ENCODE measurements around the gene OCA2. TPM values are rescaled to one million over a fixed set of nuclear protein-coding genes. Genes with fewer than 3 reads are reported as not detected.
"Not testable (repeated sequence)": the region's sequence is repeated elsewhere in the genome, so short reads cannot be mapped to it uniquely, and the experiment has no call there.

OCA2 gene
- total RNA-seq, 4 donors from 2014 or later: 0.17 to 1.2 (median 0.24) TPM

- H3K4me3 ChIP-seq: no peak overlapping the region
- H3K27me3 ChIP-seq: no peaks in the 10 kb centered on the region
- no peak for DNase-seq (ENCODE audit: extremely low spot score)
- intact Hi-C loops (cut with DNase I): loop anchor here (5.0 kb wide), 1 partner anchor 38 kb away; no protein-coding TSS in a partner anchor
- H3K36me3 ChIP-seq: peaks cover 20 to 93% (median 71%) of the 10 kb centered on the region in 4 donors
- no peaks in the 10 kb centered on the region for H3K4me1 ChIP-seq
- no peaks in the 10 kb centered on the region for H3K9me3 ChIP-seq
- TF ChIP-seq CTCF (IDR thresholded peaks at IDR 0.05) (no peak), EP300 (IDR thresholded peaks at IDR 0.05) (no peak), POLR2A (IDR thresholded peaks at IDR 0.05; ENCODE audit: low read depth) (no peak), POLR2AphosphoS5 (IDR thresholded peaks at IDR 0.05) (no peak)
- H3K27ac ChIP-seq (replicated peaks in 1 of 4): no peak overlapping the region
- 90% methylated on average over 10 of the region's 10 CpGs for WGBS
Measured at GRCh38 chr15:28124841-28125240, 25.7 kb upstream of the OCA2 start.

GRCh38 chr15:28123408-28124023, 24.4 kb upstream of the OCA2 start:
- Histone ChIP-seq H3K27ac (replicated peaks in 1 of 4) (no peak overlapping the region), H3K9me3 (no peaks in the 10 kb centered on the region), H3K4me3 (no peak overlapping the region), H3K4me1 (no peaks in the 10 kb centered on the region), H3K36me3 (peaks cover 25 to 93% (median 71%) of the 10 kb centered on the region in 4 donors), H3K27me3 (no peaks in the 10 kb centered on the region)
- no peak for TF ChIP-seq POLR2A (IDR thresholded peaks at IDR 0.05; ENCODE audit: low read depth)
- no peak for TF ChIP-seq EP300 (IDR thresholded peaks at IDR 0.05)
- TF ChIP-seq CTCF (IDR thresholded peaks at IDR 0.05): peak; percentile 49 to 71 (median 71)
- TF ChIP-seq POLR2AphosphoS5 (IDR thresholded peaks at IDR 0.05): peak in 1 of 2 donors; percentile 16
- no peak for DNase-seq (ENCODE audit: extremely low spot score)
- intact Hi-C loops (cut with DNase I): loop anchor here (5.0 kb wide), 1 partner anchor 36 kb away; no protein-coding TSS in a partner anchor
- WGBS: 32% methylated on average over 6 of the region's 6 CpGs

- DNase-seq (ENCODE audit: extremely low spot score): no peak
Measured at GRCh38 chr15:28122038-28122949, 23.2 kb upstream of the OCA2 start.

GRCh38 chr15:28121577-28121976, 22.5 kb upstream of the OCA2 start:
- not testable (repeated sequence) for H3K27ac ChIP-seq (replicated peaks in 1 of 4); H3K9me3 ChIP-seq; H3K4me3 ChIP-seq; H3K4me1 ChIP-seq; DNase-seq (ENCODE audit: extremely low spot score); H3K27me3 ChIP-seq
- peaks cover 35 to 93% (median 80%) of the 10 kb centered on the region in 4 donors for H3K36me3 ChIP-seq
- WGBS: 89% methylated on average over 7 of the region's 16 CpGs
- intact Hi-C loops (cut with DNase I): loop anchor here (5.0 kb wide), 1 partner anchor 34 kb away; no protein-coding TSS in a partner anchor

More at GRCh38 chr15:28122038-28122949, 23.2 kb upstream of the OCA2 start:
- H3K9me3 ChIP-seq: no peaks in the 10 kb centered on the region
- no peak for TF ChIP-seq POLR2A (IDR thresholded peaks at IDR 0.05; ENCODE audit: low read depth)
- no peak for TF ChIP-seq EP300 (IDR thresholded peaks at IDR 0.05)
- no peak for TF ChIP-seq POLR2AphosphoS5 (IDR thresholded peaks at IDR 0.05)
- TF ChIP-seq CTCF (IDR thresholded peaks at IDR 0.05): no peak
- H3K36me3 ChIP-seq: peaks cover 31 to 93% (median 77%) of the 10 kb centered on the region in 4 donors
- WGBS: 84% methylated on average over 26 of the region's 28 CpGs
- H3K27ac ChIP-seq (replicated peaks in 1 of 4): no peak overlapping the region
- intact Hi-C loops (cut with DNase I): loop anchor here (5.0 kb wide), 1 partner anchor 35 kb away; no protein-coding TSS in a partner anchor
- no peaks in the 10 kb centered on the region for H3K4me1 ChIP-seq
- no peak overlapping the region for H3K4me3 ChIP-seq
- no peaks in the 10 kb centered on the region for H3K27me3 ChIP-seq

- intact Hi-C loops (cut with DNase I): loop anchor here (5.0 kb wide), 1 partner anchor 33 kb away; no protein-coding TSS in a partner anchor
- Histone ChIP-seq H3K4me1 (no peaks in the 10 kb centered on the region), H3K4me3 (no peak overlapping the region), H3K9me3 (no peaks in the 10 kb centered on the region), H3K27me3 (no peaks in the 10 kb centered on the region), H3K27ac (replicated peaks in 1 of 4) (no peak overlapping the region), H3K36me3 (peaks cover 44 to 98% (median 92%) of the 10 kb centered on the region in 4 donors)
- 81% methylated on average over 4 of the region's 4 CpGs for WGBS
- TF ChIP-seq CTCF (IDR thresholded peaks at IDR 0.05) (no peak), POLR2A (IDR thresholded peaks at IDR 0.05; ENCODE audit: low read depth) (no peak), POLR2AphosphoS5 (IDR thresholded peaks at IDR 0.05) (no peak), EP300 (IDR thresholded peaks at IDR 0.05) (no peak)
- no peak for DNase-seq (ENCODE audit: extremely low spot score)
Measured at GRCh38 chr15:28120359-28120640, 21.2 kb upstream of the OCA2 start.
